Activated CD4-positive, alpha-beta T cell treated with anti-CD3 and anti-CD28 coated beads, Interleukin-2, amount 50 U/mL, for 4 hours (primary cell): ENCODE data around the gene SNX22.

Source experiments
- DNase-seq, 2 experiments: peaks; one replicate each; pipeline ENCODE4 v3.0.0-alpha.2; 2020

Gene SNX22

DNA sequence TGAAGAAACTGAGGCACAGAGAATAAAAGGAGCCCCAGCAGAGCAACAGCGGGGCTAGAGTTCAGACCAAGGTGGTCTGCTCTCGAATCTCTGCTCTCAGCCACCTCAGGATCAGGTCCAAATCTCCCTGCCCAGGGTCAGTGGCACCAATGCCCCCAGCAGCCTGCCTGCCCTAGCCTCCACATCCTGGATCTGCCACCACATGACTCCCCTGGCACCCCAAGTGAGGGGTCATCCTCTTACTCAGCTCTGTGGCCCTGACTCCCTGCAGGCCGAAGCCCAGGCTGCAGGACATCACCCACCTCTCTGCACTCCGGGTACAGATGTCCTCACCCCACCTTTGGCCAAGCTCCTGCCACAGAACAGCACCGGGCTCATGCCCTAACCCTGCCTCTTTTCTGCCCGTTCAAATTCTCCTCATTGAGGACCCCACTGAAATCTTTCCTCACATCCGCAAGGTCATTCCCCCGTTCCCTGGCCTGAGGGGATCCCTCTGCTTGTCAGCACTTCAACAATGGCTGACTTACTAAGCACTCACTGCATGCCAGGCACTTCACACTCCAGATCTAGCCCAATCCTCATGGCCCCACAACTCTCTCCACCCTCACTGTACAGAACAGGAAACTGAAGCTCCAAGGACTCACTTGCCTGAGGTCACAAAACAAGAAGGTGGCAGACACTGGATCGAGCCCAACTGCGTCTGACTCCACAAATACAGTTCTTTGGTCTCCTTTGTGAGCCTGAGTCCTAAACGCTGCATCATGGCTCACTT is 7.0 kb downstream of the SNX22 start:
- no peak for DNase-seq

- no peak for DNase-seq
Observed at GRCh38 chr15:64161688-64162477, 10.4 kb downstream of the SNX22 start.

- peak in 1 of 2 experiments; percentile 10 for DNase-seq
Observed at GRCh38 chr15:64162478-64162868, 10.9 kb downstream of the SNX22 start.

- peak; percentile 93 to 97 for DNase-seq
Observed at GRCh38 chr15:64162869-64163658, 11.5 kb downstream of the SNX22 start, which contains the start of gene PPIB. Gene PPIB (minus strand): TSS chr15:64163022. CDS start chr15:64162986, 36 bp downstream.

GRCh38 chr15:64163659-64164362 is 12.3 kb downstream of the SNX22 start:
- no peak for DNase-seq

DNA sequence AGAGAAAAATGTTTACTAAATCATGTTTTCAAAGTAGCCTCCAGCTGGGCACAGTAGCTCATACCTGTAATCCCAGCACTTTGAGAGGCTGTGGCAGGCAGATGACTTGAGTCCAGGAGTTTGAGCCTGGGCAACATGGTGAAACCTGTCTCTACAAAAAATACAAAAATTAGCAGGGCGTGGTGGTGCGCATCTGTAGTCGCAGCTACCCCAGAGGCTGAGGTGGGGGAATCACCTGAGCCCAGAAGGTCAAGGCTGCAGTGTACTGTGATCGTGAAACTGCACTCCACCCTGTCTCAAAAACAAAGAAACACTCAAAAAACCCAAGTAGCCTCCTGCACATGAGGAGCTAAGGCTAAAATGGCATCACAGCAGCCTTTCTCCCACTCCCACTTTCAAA is 12.9 kb downstream of the SNX22 start:
- no peak for DNase-seq

DNA sequence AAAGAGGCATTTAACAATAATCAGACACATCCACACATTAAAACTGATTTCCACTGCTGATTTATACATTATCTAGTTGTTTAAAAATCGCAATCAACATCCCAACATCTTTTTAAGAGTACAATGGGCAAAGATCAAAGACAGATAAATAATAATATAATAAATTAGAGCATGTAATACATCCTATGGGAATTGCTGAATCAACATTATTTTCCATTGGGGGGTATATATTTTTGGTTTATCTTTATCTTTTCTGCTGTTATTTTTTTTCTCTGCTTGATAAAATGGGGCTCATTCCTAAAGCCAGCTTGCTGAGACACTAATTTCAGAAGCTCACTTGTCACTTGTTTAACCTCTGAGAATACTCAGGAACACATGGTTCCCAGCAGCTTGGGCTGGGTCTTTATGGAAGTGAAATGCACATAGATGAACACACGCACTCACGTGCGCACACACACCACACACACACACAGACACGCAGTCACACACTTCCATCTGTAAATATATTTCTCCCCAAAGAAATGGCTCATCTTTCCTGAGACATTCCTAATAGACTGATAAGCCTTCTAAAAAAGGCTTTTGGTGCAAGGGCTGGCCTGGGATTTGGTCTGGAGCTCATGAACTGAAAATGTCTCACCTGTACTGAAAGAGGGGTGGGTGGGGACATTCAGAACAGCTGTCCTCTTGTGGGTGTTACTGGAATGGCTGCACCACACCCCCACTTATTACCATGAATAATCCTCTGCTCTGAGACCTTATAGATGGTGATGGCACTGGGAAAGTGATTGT is 14.8 kb downstream of the SNX22 start:
- no peak for DNase-seq

- DNase-seq = no peak
Observed at GRCh38 chr15:64180235-64180824, 28.8 kb downstream of the SNX22 start.

- no peak for DNase-seq
Observed at GRCh38 chr15:64182859-64183370, 31.4 kb downstream of the SNX22 start.

DNA sequence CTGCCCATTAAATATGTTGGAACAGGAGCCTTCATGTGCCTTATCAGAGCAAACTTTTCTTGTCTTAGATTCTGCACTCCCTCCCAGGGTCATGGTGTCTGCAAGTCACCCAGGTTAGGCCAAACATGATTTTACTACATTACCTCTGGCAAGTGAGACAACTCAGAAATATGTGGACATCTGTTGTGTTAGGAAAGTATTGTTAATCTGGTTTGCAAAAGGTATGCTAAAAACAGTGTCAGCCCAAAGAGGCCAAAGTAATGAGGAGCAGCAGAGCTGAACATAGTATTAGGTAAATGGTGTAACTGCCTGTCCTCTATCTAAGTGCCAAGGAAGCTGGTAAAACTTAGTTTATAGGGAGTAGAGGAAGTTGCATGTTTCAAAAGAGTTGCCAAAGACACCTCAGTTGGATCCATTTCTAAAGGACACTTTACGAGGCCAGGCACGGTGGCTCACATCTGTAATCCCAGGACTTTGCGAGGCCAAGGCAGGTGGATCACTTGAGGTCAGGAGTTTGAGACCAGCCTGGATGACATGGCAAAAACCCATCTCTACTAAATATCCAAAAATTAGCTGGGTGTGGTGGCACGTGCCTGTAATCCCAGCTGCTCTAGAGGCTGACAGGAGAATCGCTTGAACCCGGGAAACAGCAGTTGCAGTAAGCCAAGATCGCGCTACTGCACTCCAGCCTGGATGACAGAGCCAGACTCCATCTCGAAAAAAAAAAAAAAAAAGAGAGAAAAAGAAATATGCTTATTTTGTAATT is 33.8 kb downstream of the SNX22 start:
- DNase-seq = no peak

DNA sequence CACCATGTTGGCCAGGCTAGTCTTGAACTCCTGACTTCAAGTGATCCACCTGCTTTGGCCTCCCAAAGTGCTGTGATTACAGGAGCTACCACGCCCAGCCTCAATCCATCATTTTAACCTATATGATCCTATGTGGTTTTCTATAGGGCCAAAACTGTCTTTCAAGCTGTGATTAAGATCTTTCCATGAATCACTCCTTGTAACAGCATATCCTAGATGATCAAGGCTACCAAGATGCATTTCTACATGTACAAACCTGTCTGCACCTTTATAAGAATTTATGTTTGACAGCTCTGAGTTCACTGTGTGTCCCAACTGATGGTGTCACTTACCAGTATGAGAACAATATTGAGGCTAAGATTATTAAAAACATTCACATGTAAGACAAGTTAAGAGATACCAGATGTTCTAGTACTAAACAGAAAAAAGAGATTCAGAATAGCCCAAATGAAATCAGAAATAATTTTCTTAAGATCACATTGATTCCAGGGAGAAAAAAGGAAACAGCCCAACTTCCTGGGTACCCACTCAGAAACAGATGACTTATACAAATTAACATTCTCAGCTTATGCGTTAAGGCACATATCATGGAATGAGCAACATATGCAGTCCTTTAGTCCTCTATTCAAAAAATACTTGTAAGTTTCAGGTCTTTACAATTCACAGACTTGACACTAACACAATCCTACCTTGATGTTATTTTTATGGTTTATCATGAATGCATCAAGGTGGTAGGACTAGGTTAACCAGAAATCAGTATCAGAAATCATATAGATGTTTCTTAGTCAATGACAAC is 36.1 kb downstream of the SNX22 start:
- no peak for DNase-seq

DNA sequence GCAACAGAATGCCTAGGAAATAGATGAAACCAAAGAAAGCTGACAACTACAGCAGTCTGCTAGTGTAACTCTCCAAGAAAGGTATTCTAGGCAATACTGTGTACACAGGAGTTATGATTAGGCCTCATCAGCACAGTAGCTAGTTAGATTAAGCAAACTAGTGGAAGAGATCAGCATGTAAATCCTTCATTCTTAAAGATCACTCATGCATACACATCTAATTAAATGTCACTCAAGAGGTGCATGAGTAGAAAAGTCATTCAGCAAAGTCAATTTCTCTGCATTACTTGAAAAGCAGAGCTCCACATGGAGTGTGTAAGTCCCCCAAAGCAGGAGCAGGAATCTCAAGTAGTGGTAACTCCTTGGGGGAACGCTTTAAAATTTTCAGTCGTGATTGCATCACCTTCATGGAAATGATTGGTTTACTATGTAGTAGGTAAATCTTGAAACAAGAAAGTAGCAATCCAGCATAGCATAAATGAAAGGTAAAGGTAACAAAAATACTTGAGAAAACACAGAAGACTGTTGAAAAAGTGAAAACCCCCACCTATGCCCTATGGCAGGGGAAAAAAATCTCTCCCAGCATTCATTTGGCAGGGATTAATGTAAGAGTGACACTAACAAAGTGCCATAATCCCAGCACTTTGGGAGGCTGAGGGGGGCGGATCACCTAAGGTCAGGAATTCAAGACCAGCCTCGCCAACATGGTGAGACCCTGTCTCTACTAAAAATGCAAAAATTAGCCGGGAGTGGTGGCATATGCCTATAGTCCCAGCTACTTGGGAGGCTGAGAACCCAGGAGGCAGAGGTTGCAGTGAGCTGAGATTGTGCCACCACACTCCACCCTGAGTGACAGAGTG is 40.7 kb downstream of the SNX22 start:
- no peak for DNase-seq

DNA sequence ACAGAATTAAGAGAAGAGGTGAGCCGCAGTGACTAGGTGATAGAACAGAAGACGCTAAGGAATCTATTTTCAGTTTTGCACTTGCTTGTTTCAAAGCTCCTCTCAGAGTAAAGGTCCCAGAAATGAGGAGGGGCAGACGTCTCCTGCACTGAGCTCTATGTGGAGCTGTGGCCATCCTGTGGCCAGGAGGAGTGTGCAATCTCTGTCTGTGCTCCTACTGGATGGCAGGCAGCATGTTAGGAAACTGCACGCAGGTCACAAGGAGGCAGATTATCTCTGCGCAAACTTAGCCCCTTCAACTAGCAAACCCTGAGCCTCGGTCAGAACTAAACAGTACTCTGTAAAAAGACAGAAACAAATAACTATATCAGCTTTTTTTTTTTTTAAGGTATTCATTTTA is 42.4 kb downstream of the SNX22 start:
- no peak for DNase-seq

- no peak for DNase-seq
Observed at GRCh38 chr15:64197425-64197824, 45.9 kb downstream of the SNX22 start.

- DNase-seq = no peak
Observed at GRCh38 chr15:64205202-64205601, 53.7 kb downstream of the SNX22 start.
